ENCODE measurements around the gene FAM200B.
A peak's percentile ranks its signal among the peaks of the same experiment; 100 is the strongest.

The FAM200B gene

DNA sequence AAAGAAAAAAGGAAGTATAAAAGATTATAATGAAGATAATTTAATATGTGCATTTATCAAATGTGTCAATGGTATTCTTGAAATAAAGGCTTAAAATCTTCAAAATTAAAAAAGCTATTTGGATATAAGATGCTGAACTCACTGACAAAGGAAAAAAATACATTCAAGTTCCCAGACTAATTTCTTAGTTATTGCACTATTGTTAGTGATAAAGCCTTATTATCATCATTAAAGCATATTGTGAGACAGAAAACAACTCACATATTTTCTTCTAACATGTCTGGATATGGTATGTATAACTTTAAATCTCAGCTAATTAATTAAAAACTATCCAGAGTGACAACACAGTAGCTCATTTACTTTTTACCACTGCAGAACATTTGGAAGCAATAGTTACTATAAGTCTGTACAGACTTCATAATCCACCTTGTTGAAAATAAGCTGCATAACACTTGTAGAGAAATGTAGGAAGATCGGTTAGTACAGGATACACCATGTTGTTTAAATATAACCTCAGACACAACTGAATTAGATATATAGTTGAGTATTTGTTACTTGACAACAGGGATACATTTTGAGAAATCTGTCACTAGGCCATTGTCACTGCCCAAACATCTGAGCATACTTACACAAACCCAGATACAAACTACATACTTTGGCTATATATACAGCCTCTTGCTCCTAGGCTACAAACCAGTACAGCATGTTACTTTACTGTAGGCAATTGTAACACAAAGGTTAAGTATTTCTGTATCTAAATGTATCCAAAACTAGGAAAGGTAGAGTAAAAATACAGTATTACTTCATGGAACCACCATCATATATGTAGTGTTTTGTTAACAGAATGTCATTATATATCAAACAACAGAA lies 12.8 kb upstream of the FAM200B start:
- DNase-seq (ENCODE audit: low read depth in 2 of 2), result no peak

DNA sequence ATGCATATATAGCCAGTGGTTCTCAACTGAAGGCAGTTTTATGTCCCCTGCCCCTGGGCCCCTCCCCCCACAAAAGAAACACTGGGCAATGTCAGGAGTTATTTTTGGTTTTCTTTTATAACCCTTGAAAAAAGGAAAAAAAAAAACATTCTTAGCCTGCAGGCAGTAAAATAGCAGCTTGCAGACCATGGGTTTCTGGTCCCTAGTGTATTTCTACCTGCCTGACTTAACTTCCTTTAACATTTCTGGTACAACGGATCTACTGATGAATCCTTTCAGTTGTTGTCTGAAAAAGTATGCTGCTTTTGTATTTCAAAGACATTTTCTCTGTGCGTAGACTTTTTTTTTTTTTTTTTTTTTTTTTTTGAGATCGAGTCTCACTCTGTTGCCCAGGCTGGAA lies 11.1 kb upstream of the FAM200B start:
- no peak for DNase-seq (ENCODE audit: low read depth in 2 of 2)

- DNase-seq (ENCODE audit: low read depth in 2 of 2), result no peak
These were observed 9.5 kb upstream of the FAM200B start for GRCh38 chr4:15672101-15672500.

DNA sequence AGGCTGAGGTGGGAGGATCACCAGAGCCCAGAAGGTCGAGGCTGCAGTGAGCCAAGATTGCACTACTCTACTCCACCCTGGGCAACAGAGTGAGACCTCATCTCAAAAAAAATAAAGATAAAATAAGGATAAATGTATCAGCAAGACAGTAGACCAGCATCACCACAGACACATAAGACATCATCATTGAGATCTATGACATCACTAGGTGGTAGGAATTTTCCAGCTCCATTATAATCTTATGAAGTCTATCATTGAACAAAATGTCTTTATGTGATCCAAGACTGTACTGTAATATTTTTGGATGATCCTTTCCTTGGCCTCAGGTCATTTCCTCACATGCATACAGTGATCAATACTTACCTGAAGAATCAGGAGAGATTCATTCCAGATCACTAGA lies 8.3 kb upstream of the FAM200B start:
- DNase-seq (ENCODE audit: low read depth in 2 of 2), result no peak

DNA sequence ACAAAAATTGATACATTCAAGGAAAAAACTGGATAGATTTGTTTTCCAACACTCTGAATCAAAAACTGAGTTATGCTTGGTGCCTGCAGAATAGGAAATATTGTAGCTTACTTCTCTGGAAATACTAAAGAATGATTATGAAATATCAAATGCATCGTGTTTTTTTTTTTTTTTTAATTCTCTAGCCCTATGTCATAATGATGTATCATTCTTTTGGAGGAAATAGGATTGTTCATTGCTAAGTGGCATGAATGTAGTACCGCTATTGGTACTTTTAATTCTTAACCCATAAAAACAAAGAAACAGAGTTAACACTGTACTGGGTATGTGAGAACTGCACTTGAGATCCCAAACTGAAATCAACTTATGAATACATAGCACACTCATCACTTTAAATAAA lies 7.6 kb upstream of the FAM200B start:
- no peak for DNase-seq (ENCODE audit: low read depth in 2 of 2)

DNA sequence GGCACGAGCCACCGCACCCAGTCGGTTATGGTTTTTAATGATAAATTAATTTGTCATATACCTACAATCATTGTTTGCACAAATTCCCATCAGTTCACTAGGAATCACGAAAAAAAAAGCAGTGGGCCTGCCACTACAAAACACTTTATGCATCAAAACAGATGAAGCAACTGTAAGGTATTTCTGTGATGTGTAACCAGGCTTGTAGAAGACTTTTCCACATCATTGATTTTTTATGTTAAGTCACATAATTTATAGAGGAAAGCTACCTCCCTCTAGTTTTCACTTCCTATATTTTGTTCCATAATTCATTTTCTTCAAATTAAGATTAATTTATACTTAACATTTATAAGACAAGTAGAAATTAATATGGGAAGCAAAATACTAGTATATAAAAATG lies 6.7 kb upstream of the FAM200B start:
- no peak for DNase-seq (ENCODE audit: low read depth in 2 of 2)

- DNase-seq (ENCODE audit: low read depth in 2 of 2), result no peak
These were observed 6.3 kb upstream of the FAM200B start for GRCh38 chr4:15675356-15675755.

GRCh38 chr4:15676039-15676438 lies 5.6 kb upstream of the FAM200B start:
- DNase-seq (ENCODE audit: low read depth in 2 of 2), result no peak

DNA sequence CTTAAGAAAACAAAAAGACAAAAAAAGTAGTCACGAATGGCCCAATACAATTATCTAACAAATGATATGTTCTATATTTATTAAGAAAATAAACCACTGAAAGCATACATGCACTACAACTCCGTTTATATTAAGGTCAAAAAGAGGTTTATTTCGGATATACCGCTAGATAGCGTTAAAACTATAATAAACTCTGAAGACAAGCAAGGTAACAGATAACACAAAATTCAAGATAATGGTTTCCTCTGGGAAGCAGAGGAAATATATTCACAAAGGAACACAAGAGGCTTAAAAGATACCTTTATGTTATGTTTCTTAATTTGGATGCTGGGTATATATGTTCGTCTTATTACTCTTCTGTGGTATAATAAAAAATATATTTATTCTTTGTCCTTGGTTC lies 4.7 kb upstream of the FAM200B start:
- DNase-seq (ENCODE audit: low read depth in 2 of 2), result no peak

- no peak for DNase-seq (ENCODE audit: low read depth in 2 of 2)
These were observed 4.1 kb upstream of the FAM200B start for GRCh38 chr4:15677507-15677988.

DNA sequence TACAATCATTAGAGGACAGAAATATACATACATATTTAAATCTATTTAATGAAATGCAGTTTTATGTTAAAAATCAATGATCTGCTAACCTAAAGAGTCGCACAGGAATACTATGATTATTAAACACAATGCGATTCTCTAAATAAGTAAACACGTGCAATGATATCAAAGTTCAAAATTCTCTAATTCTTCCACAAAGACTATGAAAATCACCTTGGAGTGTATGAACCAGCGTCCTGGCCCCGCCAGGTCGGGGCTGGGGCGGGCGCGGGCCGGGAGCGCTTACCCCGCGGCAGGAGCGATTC lies 608 bp upstream of the FAM200B start:
- no peak for DNase-seq (ENCODE audit: low read depth in 2 of 2)

GRCh38 chr4:15682242-15683142 lies 865 bp downstream of the FAM200B start:
- no peak for DNase-seq (ENCODE audit: low read depth in 2 of 2)

GRCh38 chr4:15683143-15683495 lies 1.5 kb downstream of the FAM200B start:
- DNase-seq (ENCODE audit: low read depth in 2 of 2), result no peak

- no peak for DNase-seq (ENCODE audit: low read depth in 2 of 2)
These were observed 2.9 kb downstream of the FAM200B start for GRCh38 chr4:15684498-15684897.

DNA sequence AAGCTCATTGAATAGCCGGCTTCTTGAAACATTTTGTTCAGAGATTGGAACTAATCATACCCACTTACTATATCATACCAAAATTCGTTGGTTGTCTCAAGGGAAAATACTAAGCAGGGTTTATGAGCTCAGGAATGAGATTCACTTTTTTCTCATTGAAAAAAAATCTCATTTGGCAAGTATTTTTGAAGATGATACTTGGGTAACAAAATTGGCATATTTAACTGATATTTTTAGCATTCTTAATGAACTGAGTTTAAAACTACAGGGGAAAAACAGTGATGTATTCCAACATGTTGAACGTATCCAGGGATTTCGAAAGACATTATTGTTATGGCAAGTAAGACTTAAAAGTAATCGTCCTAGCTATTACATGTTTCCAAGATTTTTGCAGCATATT lies 6.4 kb downstream of the FAM200B start:
- no peak for DNase-seq (ENCODE audit: low read depth in 2 of 2)

DNA sequence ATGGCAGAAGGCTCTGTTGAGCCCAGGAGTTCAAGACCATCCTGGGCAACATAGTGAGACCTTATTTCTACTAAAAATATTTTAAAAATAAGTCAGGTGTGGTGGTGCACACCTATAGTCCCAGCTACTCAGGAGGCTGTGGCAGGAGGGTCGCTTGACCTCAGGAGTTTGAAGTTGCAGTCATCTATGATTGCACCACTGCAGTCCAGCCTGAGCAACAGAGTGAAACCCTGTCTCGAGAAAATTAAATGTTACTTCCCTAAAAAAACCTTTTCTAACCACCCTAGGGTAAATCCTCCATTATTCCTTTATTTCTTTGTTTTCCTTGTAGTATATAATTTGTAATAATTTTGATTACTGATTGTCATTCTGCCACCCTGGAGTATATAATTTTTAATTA lies 7.9 kb downstream of the FAM200B start:
- no peak for DNase-seq (ENCODE audit: low read depth in 2 of 2)

DNA sequence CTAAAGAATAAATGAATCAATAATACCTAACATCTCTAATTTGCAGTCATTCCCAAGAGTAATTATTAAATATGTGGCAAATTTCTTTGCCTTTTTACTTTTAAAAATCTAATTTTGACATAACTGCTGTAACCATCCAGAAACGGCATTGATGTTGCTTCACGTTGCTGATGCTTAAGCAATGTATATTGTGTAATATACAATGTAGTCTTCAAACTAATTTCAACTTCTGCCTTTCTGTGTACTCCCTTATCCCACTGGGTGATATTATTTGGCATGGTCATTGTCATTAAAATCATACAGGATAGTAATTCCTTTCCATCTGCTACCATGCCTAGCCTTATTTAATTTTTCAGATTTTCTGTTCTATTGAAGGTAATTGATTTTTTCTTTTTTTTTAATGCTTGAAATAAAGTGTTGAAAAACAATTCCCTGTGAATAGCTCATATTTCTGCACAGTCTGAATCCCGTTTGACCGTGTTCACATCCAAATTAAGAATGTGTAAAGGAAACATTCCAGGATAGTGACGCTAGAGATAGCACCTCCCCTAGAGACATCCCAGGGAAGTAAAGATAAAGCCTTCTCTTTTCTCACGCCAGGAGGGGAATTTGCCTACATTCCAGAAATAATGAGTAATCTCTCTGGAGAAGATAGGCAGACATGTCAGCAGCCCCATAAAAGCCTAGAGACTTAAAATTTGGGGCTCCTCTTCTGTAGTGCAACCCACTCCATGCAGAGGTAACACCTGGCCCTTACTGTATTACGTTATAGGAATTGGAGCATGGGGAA lies 8.6 kb downstream of the FAM200B start:
- DNase-seq (ENCODE audit: low read depth in 2 of 2), result peak; percentile 95

GRCh38 chr4:15691346-15692135 lies 9.9 kb downstream of the FAM200B start:
- no peak for DNase-seq (ENCODE audit: low read depth in 2 of 2)

- no peak for DNase-seq (ENCODE audit: low read depth in 2 of 2)
These were observed 11.0 kb downstream of the FAM200B start for GRCh38 chr4:15692602-15693001.

DNA sequence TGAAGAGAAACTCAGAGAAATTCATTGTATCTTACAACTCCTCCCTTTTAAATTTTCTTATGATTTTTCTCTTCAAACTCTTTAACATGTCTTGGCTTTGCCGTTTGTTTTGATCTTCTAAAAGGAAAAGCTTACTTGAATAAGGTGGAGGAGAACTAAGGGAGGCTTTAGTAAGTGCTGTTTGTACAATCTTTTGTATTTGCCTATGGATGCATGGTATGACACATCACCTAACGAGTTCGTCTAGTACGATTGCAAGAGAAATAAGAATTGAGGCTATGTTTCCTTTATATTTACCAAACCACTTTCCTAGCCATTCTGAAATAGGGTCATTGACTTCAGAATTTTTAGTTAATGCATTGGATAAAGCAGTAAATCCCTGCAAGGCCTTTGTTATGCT lies 12.8 kb downstream of the FAM200B start:
- DNase-seq (ENCODE audit: low read depth in 2 of 2), result no peak

DNA sequence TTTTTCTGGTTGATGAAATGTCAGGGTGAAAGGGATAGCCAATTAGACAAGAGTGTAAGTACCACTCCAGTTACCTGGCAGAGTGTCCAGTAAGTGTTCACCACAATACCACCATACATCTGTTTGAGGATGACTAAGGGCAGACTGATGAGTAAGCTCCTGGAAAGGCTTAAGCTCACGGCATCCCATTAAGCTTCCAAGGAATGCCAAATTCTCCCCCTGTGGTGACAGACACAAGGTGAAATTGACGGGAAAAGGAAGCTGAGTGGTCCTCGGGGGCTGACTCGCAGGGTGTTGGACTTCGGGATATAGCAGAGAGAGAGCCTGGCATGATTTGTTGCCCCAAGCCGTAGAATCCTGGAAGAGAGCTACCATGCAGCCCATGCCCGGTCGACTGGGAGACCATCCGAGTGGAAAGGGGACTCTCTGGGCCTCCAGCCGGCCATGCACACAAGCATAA lies 13.6 kb downstream of the FAM200B start:
- peak; percentile 97 to 98 for DNase-seq (ENCODE audit: low read depth in 2 of 2)

Data from fibroblast of skin of left quadriceps (primary cell).